HG03342 (cell line): ENCODE results near the gene TRIM13.
A peak's percentile ranks its signal among the peaks of the same experiment; 100 is the strongest.

Experiments
- ATAC-seq: cut with Tn5 transposase; IDR thresholded peaks from one replicate; pipeline ENCODE4 v1.9.1; 2021; ENCODE audit warnings: mild to moderate bottlenecking, moderate library complexity; ENCODE audit not compliant: unreplicated experiment

TRIM13 gene

DNA sequence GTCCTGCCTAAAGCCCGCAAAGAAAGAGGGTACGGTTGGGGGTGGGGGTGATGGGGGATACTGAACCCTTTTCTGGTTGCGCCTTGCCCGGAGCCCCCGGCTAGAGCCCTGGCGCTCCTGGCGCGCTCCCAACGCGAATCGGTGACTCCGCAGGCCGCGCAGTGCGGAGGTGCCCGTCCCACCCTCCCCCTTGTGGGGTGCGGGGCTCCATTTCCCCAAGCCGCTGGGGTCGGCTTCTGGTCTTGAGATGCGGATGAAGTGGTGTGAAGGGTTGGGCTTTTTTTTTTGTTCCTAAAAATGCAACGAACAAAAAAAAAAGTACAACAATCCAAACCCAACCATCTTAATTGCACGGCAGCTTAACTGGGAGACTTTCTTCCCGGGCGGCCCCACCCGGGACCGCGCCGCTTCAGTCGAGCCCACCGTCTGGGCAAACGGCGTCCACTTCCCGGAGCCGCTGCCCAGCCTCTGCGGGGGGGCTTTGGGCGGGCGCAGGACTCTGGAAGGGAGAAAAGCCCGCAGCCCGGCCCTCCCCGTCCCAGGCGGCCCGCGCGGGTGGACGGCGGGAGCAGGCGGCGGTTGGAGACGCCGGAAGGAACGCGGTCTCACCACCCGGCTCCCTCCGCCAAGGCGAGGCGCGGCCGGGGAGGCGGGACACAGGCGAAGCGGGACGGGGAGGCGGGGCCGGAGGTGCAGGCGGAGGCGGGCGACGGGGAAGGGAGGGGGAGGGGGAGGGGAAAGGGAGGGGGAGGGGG is 504 bp upstream of the TRIM13 start:
- ATAC-seq: peak; percentile 50

DNA sequence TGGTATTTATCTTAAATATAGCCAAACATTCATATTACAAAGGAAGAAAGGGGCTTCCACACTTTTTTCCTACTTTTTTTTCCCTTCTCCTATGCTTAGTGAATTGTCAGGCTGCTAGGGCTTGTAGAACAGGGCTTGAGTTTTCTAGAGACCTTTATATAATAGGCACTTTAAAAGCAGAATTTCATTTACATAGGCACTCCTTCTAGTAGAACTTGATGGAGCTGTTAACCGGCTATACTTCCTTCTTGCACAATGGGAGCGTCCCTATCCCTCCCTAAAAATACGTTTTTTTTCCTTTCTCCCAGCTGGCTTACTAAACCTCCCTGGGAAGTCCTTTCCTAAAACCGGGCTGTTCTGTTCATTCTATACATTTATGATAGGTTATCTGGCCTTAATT is 1.1 kb downstream of the TRIM13 start:
- no peak for ATAC-seq

DNA sequence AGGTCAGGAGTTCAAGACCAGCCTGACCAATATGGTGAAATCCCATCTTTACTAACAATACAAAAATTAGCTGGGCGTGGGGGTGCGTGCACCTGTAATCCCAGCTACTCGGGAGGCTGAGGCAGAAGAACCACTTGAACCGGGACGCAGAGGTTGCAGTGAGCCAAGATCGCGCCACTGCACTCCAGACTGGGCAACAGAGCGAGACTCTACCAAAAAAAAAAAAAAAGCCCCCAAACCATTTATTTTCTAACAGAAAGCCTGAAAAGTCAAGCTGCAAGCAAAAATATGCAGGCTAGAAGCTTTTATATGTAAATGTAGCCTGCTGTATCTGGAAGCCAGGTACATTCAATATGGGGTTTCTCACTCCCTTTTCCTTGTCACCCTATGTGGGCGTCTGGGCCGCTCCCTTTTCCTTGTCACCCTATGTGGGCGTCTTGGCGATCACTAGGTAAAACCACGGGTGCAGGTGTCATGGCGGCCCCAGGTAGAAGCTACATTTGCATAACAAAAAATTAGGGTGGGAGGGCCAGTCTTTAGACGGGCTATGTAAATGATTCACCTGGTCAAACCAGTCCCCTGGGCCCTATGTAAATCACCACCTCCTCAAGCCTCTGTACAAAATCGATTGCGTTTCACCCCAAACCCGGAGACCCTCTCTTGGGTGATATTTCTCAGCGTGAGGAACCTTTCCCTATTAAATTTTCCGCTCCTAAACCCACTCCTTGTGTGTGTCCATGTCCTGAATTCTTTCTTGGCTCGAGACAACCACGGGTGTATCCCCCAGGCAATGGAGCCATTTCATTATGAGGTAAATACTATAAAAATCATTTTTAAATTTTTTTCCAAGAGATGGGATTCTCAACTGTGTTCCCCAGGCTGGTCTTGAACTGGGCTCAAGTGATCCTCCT is 2.1 kb downstream of the TRIM13 start:
- no peak for ATAC-seq

DNA sequence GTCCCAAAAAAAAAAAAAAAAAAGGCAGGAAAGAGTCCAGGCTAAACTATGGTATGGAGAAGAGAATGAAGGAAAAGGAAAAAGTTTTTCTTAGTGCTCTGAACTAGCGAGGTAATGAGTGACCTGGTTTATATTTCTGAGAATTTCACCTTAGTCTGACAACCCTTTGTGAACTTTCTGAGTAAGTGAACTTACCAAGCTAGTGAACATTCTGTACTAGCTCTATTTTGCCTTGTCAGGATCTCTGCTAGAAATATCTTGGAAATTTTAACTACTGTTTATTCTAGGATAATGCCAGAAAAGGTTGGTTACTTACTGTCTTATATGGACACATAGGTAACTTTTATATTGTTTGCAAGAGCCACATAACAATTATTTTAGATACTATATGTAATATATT is 4.4 kb downstream of the TRIM13 start:
- no peak for ATAC-seq

DNA sequence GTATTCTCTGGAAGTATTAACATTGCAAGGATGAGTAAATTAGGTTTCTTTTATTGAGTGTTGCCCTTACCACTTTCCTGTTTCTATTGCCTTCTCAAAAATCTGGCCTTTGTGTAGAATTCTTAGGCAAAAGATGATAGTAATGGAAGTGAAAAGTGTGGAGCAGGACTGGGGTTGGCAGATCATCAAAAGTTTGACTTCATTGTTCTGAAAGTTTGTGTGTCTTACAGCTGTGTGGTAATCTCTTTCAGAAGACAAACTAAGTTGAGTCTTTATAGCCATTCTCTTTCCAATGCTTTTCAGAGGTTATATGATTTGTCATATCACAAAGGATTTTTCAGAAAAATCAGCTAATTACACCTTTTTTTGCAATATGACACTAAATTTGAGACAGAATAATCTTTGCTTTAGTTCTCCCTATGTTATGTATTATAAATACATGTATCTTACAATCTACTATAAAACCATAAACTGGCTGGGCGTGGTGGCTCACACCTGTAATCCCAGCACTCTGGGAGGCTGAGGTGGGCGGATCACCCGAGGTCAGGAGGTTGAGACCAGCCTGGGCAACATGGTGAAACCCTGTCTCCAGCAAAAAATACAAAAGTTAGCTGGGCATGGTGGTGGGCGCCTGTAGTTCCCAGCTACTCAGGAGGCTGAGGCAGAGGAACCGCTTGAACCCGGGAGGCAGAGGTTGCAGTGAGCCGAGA is 9.7 kb downstream of the TRIM13 start:
- ATAC-seq: no peak

DNA sequence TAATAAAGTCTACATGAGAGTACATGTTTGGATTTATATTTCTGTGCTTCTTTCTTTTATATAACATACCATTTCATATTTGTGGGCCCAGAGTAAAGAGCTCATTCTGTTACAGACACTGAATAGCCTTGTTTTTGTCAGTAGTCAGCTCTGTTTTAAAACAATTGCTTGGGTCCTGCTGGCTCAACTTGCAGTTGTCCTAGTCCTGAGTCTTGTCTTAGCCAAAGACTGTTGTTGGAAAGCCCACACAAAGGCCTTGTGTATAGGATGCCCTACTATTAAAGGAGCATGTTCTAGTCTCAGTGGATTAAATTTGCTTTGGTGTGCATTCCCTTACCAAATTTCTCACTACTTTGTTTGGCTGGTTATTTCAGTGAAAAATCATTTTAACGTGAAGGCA is 14.6 kb downstream of the TRIM13 start:
- no peak for ATAC-seq

DNA sequence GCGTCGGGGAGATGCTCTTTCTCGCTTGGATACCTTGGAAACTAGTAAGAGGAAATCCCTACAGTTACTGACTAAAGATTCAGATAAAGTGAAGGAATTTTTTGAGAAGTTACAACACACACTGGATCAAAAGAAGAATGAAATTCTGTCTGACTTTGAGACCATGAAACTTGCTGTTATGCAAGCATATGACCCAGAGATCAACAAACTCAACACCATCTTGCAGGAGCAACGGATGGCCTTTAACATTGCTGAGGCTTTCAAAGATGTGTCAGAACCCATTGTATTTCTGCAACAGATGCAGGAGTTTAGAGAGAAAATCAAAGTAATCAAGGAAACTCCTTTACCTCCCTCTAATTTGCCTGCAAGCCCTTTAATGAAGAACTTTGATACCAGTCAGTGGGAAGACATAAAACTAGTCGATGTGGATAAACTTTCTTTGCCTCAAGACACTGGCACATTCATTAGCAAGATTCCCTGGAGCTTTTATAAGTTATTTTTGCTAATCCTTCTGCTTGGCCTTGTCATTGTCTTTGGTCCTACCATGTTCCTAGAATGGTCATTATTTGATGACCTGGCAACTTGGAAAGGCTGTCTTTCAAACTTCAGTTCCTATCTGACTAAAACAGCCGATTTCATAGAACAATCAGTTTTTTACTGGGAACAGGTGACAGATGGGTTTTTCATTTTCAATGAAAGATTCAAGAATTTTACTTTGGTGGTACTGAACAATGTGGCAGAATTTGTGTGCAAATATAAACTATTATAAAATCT is 15.7 kb downstream of the TRIM13 start:
- ATAC-seq: no peak

DNA sequence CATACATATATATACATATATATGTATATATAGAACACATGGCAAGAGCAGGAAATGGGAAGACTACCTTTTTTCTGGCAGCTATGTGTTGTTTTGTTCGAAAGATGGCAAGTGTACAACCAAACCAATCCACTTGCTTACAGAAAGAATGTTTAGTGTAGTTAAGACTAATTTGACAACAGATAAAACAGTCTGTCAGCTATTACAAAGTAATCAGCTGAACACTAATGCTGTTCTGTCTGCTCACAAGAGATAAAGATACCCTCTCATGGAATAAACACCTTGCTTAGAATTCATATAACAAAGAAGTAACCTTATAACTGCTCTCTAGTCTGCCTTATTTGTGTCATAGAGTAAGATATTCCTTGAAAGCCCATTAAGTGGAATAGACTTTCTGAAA is 17.5 kb downstream of the TRIM13 start:
- no peak for ATAC-seq

DNA sequence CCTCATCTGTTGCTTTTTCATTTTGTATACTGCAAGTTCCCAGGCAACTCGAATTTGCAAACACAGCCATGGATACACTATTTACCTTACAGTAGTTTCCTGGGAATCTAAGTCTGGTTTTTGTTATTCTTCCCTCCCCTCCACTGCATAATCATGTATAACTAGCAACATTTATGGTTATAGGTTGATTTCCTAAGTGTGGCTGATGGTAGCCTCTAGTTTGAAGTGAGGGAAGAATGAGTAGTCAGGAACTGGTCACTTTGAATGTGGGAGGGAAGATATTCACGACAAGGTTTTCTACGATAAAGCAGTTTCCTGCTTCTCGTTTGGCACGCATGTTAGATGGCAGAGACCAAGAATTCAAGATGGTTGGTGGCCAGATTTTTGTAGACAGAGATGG is 18.4 kb downstream of the TRIM13 start, which contains the start of gene KCNRG:
Gene KCNRG (plus strand): TSS at position 187 of the 400 bp plus-strand sequence. CDS start 50 bp downstream, at position 237.
- ATAC-seq: no peak

DNA sequence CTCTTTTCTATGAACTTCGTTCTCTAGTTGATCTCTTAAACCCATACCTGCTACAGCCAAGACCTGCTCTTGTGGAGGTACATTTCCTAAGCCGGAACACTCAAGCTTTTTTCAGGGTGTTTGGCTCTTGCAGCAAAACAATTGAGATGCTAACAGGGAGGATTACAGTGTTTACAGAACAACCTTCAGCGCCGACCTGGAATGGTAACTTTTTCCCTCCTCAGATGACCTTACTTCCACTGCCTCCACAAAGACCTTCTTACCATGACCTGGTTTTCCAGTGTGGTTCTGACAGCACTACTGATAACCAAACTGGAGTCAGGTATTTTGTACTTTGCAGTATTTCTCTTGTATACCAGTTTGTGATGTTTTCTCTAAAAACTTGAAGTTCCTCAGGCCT is 18.9 kb downstream of the TRIM13 start:
- no peak for ATAC-seq

DNA sequence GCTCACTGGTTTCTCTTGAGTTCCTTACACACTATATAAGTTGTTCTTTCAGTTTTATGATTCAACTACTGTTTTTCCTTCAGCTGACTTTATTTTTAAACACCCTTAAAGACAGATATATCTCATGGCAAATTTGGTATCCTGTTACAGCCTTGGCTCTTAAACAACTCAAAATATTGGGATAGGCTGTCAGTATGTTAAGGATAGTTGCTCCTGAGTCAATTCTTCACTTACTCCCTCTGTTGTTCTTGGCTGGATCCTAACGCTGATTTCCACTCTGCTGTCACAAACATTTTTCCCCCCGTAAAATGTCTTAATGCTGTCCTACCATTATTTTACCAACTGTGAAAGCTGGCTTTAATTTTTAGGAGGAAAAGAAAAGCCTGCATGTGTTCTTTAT is 19.6 kb downstream of the TRIM13 start:
- ATAC-seq: no peak

DNA sequence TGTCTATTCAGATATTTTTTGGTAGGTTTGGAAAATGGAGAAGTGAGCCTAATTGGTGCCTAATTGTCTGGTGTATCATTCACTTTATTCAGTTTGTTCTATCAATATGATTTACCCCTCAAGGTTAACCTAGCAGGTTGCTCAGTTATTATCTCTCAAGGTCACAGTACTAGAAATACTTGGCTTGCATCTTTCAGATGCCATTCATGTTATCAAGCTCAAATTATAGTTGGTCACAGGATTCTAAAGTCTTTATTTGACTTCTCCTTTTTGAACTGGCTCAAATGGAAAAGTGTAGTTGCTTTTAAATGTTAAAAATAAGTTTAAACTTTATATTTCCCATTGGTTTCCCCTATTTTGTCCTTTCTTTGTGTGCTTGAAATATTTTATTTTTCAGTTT is 21.0 kb downstream of the TRIM13 start:
- no peak for ATAC-seq

DNA sequence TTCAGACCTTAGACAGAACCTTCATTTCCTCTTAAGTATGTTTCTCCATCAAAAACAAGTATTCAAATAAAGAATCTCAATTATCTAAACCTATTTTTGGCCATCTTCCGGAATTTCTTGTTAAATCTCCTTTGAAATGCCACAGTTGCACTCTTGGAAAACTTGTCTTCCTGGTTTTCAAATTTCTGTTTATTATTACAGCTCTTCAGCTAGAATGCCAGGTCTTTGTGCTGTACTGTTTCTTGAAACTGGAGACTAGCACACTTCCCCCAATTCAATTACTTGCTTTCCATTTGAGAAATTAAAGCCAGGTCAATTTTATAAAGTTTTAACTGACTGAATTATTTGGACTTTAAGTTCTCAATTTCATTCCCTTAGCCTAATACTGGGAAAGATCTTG is 28.6 kb downstream of the TRIM13 start:
- no peak for ATAC-seq

DNA sequence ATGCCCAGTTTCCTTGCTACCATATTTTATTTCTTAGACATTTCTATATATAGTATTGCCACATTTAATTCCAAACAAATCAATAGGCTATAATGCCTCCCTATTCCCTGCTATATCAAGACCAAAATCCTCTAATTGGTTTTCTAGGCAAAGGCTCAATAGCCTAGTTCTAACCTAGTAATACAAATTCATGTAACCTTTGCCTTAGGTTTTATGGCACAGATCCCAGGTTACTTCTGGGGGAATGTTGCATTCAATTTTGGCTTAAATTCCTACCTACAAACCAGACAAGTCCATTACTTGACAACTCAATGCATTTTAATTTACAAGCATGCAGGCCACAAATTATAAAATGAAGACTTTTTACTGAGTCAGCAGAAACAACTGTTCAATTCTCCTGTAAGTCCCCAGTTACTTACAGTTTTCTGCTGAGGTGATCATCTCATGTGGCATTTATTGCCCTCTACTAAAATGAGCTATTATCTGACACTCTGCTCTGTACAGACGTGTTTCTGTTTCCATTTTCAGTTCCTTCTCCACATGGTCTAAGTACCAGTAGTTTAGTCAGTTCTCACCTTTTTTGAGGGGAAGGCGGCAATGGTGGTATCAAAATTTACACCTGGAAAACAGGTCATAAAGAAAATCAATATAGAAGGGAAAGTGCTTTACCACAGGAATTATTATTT is 30.1 kb downstream of the TRIM13 start:
- peak; percentile 99 for ATAC-seq

DNA sequence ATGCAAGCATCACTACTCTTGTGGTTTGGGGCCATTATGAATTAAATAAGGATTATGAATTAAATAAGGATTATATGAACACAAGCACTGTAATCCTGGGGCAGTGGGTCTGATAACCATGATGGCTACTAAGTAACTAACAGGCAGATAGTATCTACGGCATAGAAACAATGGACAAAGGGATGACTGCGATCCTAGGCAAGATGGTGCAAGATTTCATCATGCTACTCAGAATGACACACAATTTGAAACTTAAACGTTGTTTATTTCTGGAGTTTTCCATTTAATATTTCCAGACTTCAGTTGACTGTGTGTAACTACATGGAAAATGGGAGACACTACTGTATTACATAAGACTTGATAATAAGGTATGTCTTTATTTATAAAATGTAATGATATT is 33.5 kb downstream of the TRIM13 start:
- no peak for ATAC-seq

DNA sequence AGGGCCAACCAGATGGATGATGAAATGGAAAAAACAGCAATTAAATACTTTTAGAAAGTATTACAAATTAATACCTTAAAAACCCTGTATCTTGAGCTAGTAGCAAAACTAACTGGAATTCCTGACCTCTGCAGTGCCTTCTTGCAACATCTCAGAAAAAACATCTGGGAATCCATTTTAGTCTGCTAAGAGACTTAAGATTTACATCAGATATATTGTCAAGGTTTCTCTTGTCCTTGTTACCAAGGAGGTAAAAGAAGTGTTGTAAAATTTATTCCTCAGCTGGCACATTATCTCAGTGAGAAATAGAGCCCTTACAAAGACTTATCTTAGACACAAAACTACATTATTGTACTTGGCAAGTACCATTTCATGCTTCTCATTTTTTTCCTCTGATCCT is 36.9 kb downstream of the TRIM13 start:
- no peak for ATAC-seq

DNA sequence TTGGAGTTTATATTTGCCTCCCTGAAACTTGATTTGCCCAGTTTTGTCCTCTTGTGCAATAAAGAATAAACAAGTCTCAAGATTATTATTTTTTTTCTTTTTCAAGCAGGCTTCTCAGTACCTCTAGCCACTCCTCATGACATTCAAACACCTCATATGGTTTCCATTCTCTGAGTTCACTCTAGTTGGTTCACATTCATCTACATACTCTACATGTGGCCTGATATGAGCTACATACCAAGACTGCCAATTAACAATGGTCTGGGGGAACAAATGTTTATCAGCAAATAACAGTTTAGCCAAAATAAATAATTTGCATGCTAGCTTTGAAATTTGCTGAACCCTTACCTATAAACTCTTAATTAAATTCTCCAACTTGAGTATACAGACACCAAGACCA is 40.9 kb downstream of the TRIM13 start:
- no peak for ATAC-seq

DNA sequence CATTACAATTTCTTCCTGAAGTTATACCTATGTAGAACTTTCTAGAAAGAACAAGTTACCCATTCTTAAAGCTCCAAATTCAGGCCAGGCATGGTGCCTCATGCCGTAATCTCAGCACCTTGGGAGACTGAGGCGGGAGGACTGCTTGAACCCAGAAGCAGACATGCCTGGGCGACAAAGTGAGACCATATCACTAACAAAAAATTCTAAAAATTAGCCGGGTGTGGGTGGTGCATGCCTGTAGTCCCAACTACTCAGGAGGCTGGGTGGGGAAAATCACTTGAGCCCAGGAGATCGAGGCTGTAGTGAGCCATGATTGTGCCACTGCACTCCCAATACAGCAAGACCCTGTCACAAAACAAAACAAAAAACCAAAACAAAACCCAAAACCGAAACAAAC is 41.4 kb downstream of the TRIM13 start:
- no peak for ATAC-seq

DNA sequence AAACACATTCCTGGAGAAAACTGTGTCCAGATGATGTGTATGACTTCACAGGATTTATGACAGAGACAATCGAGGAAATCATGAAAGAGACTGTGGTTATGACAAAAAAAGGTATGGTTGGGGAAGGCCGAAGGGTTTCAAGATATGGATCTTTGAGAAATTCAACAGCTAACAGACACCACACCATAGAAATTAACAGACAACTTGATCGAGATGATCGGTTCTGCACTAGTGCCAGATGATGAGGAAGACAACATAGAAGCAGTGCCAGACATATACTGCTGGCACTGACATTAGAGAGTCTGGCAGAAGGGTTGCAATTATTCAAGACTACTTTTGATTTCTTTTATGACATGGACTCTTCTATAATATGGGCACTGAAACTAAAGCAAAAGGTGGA is 55.6 kb downstream of the TRIM13 start:
- no peak for ATAC-seq

DNA sequence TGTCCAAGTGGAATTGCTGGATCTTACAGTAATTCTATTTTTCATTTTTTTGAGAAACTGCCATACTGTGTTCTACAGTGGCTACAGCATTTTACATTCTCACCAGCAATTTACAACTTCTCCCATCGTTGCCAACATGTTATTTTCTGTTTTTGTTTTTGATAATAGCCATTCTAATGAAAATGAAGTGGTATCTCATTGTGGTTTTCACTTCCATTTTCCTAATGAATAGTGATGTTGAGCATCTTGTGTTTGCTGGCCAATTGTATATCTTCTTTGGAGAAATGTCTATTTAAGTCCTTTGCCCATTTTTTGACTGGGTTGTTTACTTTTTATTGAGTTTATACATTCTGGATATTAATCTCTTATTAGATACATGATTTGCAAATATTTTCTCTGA is 57.0 kb downstream of the TRIM13 start:
- ATAC-seq: no peak
